HL-60 (cell line): ENCODE results near the gene ZNF629.

Experiments used
- CTCF ChIP-seq: IDR thresholded peaks from one replicate; pipeline ENCODE4 v1.5.1; 2011; ENCODE audit warnings: low read length, control low read depth, inconsistent platforms; ENCODE audit not compliant: insufficient read depth
- GABPA ChIP-seq: IDR thresholded peaks from 2 replicates; pipeline ENCODE4 v1.6.1; 2012; ENCODE audit warnings: low read depth

DNA sequence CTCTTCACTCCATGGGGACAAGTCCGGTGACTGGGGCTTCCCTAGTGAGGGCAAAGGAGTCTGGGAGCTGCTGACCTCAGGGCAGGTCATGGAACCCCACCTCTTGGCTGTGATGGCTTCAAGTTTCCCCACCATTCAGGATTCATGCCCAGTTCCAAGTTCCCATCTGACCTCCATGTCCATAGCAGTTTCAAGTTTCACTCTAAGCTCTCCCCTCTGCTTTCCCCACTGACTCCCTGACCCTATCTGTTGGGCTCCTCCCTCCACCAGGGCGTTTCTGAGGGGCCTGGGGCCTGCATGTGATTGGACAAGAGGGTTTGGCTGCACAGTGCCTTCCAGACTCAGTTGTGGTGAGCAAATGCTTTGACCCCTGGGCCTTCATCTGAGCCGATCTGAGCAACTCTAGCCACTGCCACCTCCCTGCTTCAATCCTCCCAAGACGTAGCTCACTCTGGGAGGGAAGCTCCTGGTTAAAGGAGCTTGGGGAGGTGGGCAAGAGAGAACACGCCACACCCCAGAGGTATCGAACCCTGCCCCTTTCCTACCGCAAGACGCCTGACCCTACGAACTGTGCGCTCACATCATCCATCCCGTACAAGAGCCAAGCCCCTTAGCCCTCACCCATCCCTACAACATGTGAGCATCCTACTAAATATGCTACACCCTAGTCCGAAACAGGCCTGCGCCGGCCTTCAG is 8.3 kb downstream of the ZNF629 start:
- TF ChIP-seq CTCF, result no peak
- TF ChIP-seq GABPA, result no peak
